GM19193 (cell line): Measurements from ENCODE around the gene UBALD2.

Source experiments
- POLR2A ChIP-seq: IDR thresholded peaks from 4 replicates; pipeline ENCODE4 v1.6.1; 2011; ENCODE audit not compliant: insufficient read depth, insufficient read length; ENCODE audit errors: extremely low read depth

The UBALD2 gene

DNA sequence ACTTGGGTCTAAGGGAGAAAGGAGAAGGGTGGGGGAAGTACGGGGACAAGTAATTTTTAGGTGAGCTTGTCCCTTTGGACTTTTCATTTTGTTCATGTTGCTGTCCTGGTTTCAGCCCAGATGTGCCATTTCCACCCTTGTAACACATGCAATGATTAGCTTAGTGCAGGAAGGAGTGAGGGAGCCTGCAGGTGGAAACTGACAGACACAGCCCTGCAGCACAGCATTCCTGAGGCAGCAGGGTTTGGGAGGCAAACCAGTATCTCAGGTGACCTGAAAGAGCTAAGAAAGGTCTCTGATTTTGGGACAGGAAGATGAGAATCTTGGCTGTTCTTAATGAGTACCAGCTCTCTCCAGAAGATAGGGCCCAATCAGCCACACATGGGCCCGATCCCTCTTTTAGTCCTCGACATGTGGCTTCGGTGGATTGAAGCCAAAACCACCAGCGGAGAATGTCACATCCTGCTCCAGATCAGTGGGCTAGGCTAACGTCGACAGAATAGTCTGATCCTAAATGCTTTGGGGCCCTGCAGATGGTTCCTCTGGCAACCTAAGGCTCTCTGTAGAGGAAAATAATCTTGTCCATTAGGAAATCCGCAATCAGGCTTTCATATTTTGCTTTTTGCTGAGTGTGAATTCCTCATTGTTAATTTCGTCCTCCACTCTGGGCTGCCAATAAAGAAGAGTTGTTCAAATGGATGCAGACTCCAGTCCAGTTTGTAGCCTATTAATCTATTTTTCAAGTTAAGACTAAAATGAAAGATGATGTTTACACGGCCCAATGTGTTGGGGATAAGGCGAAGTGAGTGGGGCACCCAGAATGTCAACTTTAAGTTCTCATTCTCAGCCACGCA lies 21.1 kb upstream of the UBALD2 start:
- TF ChIP-seq POLR2A, result no peak

DNA sequence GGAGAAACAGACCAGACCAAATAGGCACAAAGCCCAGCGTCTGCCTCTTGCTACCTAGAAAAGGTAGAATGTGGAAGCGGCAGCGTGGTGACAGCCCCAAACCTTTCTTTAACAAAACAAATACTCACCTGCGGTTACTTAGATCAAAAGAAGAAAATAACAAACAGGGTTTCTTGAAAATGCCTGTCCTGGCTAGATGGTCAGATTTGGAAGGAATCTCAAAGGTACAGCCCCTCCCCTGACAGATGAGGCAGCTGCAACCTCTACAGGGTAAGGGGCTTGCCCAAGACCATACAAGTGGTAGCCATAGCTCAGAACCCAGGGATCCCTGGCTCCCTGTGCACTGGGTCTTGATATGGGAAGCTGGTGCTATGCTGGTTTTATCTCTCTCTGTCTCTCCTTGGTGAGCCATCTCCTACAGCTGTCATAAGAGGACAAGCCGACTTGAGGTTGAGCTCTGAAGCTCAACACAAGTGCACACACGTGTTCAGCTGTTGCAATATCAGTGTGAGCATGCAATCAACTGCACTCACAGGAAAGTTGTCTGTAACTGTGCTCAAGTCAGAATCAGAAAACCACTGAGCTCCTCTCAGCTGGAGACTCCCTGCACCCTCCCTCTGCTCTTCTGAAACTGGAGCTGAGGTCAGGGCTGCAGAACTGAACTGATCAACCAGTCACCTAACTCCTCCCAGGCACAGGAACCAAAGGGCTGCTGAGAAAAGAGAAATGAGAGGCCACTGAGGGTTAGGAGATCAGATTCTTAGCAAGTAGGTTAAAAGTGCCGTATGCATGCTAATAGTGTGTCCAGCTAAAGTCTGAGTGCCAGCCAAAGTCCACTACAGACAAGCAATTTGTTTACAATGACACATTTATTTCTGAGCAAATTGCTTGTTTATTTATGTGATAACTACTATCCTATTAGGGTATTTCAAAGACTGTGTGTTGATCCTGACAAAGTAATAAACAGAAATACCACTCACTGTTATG lies 18.8 kb upstream of the UBALD2 start:
- TF ChIP-seq POLR2A, result peak; percentile 59

DNA sequence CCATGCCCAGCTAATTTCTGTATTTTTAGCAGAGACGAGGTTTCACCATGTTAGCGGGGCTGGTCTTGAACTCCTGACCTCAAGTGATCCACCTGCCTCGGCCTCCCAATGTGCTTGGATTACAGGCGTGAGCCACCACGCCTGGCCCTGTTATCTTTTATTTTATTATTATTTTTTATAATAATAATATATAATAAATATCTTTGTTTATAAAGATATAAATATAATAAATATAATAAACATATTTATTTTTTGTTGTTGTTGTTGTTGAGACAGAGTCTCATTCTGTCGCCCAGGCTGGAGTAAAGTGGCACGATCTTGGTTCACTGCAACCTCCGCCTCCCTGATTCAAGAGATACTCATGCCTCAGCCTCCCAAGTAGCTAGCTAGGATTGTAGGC lies 17.8 kb upstream of the UBALD2 start:
- TF ChIP-seq POLR2A, result no peak

DNA sequence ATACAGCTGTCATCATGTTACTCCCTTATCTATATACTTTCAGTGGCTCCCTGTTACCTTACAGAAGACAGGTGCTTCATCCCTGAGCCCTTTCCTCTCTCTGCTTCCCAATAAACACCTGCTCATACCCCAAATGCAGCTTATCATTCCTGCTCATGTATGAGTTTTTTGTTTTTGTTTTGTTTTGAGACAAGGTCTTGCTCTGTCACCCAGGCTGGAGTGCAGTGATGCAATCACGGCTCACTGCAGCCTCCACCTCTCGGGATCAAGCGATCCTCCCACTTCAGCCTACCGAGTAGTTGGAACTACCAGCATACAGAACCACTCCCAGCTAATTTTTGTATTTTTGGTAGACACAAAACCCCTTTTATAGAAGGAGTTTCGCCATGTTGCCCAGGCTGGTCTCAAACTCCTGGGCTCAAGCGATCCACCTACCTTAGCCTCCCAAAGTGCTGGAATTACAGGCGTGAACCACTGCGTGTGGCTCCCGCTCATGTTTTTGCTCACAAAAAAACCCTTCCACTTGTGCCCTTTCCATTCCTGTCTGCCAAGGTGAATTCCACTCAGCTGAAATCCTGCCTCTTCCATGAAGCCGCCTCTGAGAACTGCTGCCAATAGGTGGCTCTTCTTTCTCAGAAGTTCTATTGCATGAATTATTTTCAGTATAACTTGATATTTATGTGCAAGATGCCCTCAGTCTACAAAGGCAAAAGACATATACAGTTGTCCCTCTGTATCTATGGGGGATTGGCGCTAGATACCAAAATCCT lies 16.9 kb upstream of the UBALD2 start:
- TF ChIP-seq POLR2A, result no peak

DNA sequence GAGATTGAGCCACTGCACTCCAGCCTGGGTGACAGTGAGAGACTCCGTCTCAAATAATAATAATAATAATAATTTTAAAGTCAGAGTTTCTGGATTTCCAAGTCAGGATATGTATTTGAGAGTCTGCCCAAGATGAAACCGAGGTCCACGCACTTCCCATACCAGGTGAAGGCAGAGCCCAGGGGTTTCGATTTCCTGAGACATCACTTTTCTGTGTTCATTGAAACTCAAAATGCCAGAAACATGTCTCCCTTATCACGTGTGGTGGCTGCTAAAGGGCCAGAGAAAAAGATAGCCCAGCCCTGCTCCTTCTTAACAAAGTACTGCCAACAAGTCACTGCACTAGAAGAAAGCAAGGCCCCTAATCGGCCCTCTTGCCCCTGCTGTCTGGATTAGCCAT lies 15.0 kb upstream of the UBALD2 start:
- no peak for TF ChIP-seq POLR2A

DNA sequence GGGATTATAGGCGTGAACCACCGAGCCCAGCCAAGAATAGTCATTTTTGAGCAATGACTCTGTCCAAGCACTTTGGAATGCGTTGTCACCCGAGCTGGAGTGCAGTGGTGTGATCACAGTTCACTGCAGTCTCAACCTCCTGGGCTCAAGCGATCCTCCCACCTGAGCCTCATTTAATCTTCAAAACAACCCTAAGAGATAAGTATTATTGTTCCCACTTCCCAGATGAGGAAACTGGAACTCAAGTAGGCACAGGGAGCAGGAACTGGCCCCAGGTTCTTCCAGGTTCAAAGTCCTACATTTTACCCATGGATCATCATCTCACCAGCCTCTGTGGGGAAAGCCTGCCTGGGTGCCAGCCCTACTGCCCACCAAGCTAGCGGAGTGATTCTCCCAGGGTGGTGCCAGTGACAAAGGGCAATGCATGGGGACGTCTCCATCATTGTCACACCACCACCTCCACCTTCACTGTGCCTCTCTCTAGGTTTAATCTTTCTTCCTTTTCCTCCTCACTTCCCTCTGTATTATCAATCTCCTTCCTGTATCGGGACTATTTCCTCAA lies 13.6 kb upstream of the UBALD2 start:
- no peak for TF ChIP-seq POLR2A

DNA sequence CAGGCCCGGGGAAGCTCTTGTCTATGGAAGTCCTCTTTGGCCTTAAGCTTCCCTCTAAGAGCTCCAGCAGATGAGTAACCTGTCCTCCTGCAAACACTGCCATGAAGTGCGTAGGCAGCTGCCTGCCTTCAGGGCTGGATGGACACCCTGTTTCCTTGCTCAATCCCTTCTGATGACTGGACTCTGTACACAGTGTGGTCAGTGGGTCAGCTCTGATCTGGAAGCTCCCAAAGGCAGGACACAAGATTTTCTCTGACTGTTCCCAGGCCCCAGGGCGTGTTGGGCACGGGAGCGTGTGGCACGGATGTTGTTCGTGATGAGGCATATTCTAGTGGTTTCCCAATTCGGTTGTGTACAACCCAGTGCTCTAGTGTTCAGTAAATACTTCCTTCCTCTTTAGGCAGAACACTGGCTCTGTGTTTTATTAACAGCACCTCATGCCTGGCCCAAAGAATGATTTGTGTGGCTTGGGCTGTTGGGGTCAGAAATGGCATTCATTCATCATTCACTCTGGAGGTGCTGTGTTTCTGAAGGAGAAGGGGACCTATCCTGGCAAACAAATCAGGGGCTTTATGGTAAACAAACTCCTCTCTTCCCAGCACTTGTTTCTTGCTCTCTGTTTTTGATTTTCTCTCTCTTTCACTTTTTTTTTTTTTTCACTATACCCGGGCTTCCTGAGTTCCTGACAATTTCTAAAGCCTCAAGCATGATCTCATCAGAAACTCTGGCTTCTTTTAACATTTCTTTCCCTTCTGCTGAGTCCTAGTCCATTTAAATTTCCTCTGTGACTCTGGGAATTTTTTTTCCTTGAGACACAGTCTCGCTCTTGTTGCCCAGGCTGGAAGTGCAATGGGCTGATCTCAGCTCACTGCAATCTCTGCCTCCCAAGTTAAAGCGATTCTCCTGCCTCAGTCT lies 12.9 kb upstream of the UBALD2 start:
- peak; percentile 22 for TF ChIP-seq POLR2A

DNA sequence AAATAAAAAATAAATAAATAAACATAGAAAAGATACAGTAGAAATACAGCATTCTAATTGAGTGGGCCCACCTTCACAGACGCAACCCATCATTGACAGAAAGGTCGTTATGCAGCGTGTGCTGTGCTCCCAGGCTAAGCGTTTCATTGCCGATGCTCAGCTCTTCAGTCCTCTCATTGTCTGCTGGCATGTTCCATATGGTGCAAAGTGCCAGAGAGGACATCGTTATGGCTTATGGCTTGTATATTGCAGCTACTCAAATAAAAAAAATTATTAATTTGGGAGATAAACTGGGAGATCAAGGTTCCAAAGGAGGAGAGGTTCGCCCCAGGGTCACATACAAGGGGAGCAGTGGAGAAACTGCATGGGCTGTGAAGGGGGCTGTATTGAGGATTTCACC lies 11.3 kb upstream of the UBALD2 start:
- TF ChIP-seq POLR2A, result no peak

GRCh38 chr17:76254275-76254674 lies 10.9 kb upstream of the UBALD2 start:
- TF ChIP-seq POLR2A, result no peak

- no peak for TF ChIP-seq POLR2A
These were observed 9.2 kb upstream of the UBALD2 start for GRCh38 chr17:76255801-76256429.

- TF ChIP-seq POLR2A, result no peak
These were observed 4.9 kb upstream of the UBALD2 start for GRCh38 chr17:76260220-76260619.

- TF ChIP-seq POLR2A, result peak; percentile 60
These were observed 4.5 kb upstream of the UBALD2 start for GRCh38 chr17:76260669-76261068.
